Spleen (tissue), 11 donors: ENCODE results near the gene SORCS2. TPM values are rescaled to one million over a fixed set of nuclear protein-coding genes. Genes with fewer than 3 reads are reported as not detected.

Experiments used
- DNase-seq: peaks from one replicate; pipeline ENCODE4 v3.0.0-alpha.2; 2020
- H3K27ac ChIP-seq, 8 donors: fragments of 200-600 bp; sonication (generic) in 7 of 8; 1 replicate in 4 of 8; 2 replicates in 4 of 8; pipeline versions ENCODE4 v1.5.0 to v1.8.0; 2016 to 2021; ENCODE audit warnings: inconsistent platforms in 4 of 8, mild to moderate bottlenecking in 4 of 8, moderate library complexity in 1 of 8
- H3K27me3 ChIP-seq, 7 donors: fragments of 200-600 bp; sonication (generic) in 6 of 7; replicated peaks in 1 of 7; 1 replicate in 4 of 7; 2 replicates in 3 of 7; pipeline versions ENCODE4 v1.5.0 to v1.8.0; 2016 to 2021; ENCODE audit warnings: inconsistent platforms in 3 of 7, mild to moderate bottlenecking in 1 of 7
- H3K36me3 ChIP-seq, 6 donors: fragments of 200-600 bp; sonication (generic) in 5 of 6; 1 replicate in 4 of 6; 2 replicates in 2 of 6; pipeline versions ENCODE4 v1.5.0 to v1.8.0; 2016 to 2021; ENCODE audit warnings: inconsistent platforms in 2 of 6
- H3K4me1 ChIP-seq, 6 donors: fragments of 200-600 bp; sonication (generic) in 5 of 6; 1 replicate in 3 of 6; 2 replicates in 3 of 6; pipeline versions ENCODE4 v1.5.0 to v1.8.0; 2016 to 2021; ENCODE audit warnings: inconsistent platforms in 3 of 6
- H3K4me3 ChIP-seq, 8 donors: fragments of 200-600 bp; sonication (generic) in 7 of 8; 1 replicate in 4 of 8; 2 replicates in 4 of 8; pipeline versions ENCODE4 v1.5.0 to v1.8.0; 2016 to 2021; ENCODE audit warnings: inconsistent platforms in 4 of 8, mild to moderate bottlenecking in 4 of 8, moderate library complexity in 2 of 8
- H3K9me3 ChIP-seq, 8 donors: fragments of 200-600 bp; sonication (generic) in 7 of 8; 1 replicate in 4 of 8; 2 replicates in 4 of 8; pipeline versions ENCODE4 v1.5.0 to v1.8.0; 2016 to 2021; ENCODE audit warnings: inconsistent platforms in 4 of 8
- POLR2A ChIP-seq, 3 donors: fragments of 450-650 bp; IDR thresholded peaks; one replicate each; pipeline ENCODE4 v1.5.1; 2017; ENCODE audit warnings: antibody characterized with exemption in 3 of 3, mild to moderate bottlenecking in 1 of 3
- POLR2AphosphoS5 ChIP-seq, 3 donors: sonication (generic); formaldehyde crosslinking; IDR thresholded peaks; one replicate each; pipeline ENCODE4 v1.5.1; 2017; ENCODE audit warnings: antibody characterized with exemption in 3 of 3
- whole genome bisulfite sequencing, 5 donors: extraction: QIAGEN DNeasy Blood & Tissue Kit in 3 of 5; methylation state at CpG; one replicate each; pipeline versions ENCODE4 v1.1.5 to v1.1.7; 2013 to 2018; 5-methylcytosine and 5-hydroxymethylcytosine counted together
- intact Hi-C: fragments of 100-400 bp; cut with DNase I; formaldehyde crosslinking; loops from one replicate; pipeline ENCODE4 v1.15.0; 2023; ENCODE audit warnings: low total_unique reads
- polyA plus RNA-seq, 3 donors: library from polyadenylated mRNA; stranded (reverse); fragments of 200-250 nt; gene quantifications; one replicate each; pipeline ENCODE4 v1.2.1, GENCODE V29; 2013
- total RNA-seq, 7 donors: library from RNA; depleted of rRNA in 3 of 7; stranded (reverse); fragments of >200 nt in 3 of 7; fragmentation: NEBNext Ultra II Directional in 4 of 7; extraction: Animal tissue kit (Norgen Biotek cat#: 25700) in 4 of 7; gene quantifications; one replicate each; pipeline versions ENCODE4 v1.1.0 to v1.2.1, GENCODE V29; 2016 to 2021
- TF ChIP-seq, protein P1 (sequence below), 11 experiments: fragments of 200-600 bp in 7 of 11; fragments of 450-650 bp in 4 of 11; sonication (generic) in 4 of 11; IDR thresholded peaks in 8 of 11; conservative IDR thresholded peaks in 3 of 11; 1 replicate in 7 of 11; 2 replicates in 4 of 11; pipeline versions ENCODE4 v1.4.0 to v1.8.0; 2016 to 2021; ENCODE audit warnings: antibody characterized with exemption in 11 of 11, inconsistent platforms in 4 of 11, mild to moderate bottlenecking in 1 of 11
- donor health status: healthy with polysubstance abuse.
- donor health status: DM: no; HTN: no; CAD: no; lungs with moderate emphysema.
- donor health status: DM: no; HTN: no; CAD: no.
- donor health status: Bipolar disorder and iron deficiency.
- donor health status: healthy.
- donor health status: DM: no; HTN: no; CAD: no.
- donor health status: DM: yes; HTN: yes; CAD: no.

Gene SORCS2
- total and polyA plus RNA-seq, 10 donors = 0.33 to 1.6 (median 0.60) TPM

DNA sequence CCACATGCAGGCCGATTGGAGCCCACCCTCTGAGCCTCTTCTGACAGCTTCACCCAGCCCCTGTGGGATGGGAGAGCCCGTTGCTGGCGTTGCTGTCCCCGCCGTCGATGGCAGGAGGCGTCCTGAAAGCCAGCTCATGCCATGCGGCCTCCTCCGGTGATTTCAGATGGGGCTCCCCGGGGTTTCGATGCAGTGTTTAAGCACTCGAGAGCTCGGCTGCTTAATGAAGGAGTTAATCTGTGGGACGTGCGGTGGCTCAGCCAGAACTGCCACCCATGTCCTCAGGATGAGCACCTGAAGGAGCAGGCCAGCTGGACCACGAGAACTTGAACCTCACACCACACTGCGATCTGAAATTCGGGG is 95.6 kb downstream of the SORCS2 start:
- Histone ChIP-seq H3K27ac (no peak overlapping the region), H3K4me3 (no peak overlapping the region), H3K36me3 (no peaks in the 10 kb centered on the region), H3K4me1 (no peaks in the 10 kb centered on the region), H3K27me3 (peaks cover 0 to 77% (median 10%) of the 10 kb centered on the region in 7 donors), H3K9me3 (no peaks in the 10 kb centered on the region)
- no peak for DNase-seq
- TF ChIP-seq POLR2A (IDR thresholded peaks at IDR 0.05) (no peak), POLR2AphosphoS5 (IDR thresholded peaks at IDR 0.05) (no peak)
- TF ChIP-seq, protein P1, sequence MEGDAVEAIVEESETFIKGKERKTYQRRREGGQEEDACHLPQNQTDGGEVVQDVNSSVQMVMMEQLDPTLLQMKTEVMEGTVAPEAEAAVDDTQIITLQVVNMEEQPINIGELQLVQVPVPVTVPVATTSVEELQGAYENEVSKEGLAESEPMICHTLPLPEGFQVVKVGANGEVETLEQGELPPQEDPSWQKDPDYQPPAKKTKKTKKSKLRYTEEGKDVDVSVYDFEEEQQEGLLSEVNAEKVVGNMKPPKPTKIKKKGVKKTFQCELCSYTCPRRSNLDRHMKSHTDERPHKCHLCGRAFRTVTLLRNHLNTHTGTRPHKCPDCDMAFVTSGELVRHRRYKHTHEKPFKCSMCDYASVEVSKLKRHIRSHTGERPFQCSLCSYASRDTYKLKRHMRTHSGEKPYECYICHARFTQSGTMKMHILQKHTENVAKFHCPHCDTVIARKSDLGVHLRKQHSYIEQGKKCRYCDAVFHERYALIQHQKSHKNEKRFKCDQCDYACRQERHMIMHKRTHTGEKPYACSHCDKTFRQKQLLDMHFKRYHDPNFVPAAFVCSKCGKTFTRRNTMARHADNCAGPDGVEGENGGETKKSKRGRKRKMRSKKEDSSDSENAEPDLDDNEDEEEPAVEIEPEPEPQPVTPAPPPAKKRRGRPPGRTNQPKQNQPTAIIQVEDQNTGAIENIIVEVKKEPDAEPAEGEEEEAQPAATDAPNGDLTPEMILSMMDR (IDR thresholded peaks at IDR 0.05 in 8 of 11, conservative IDR thresholded peaks at IDR 0.05 in 3 of 11) = no peak
- intact Hi-C loops = no loop called here
- WGBS, 5 donors = 60 to 79% (median 65%) methylated on average over 12 to 18 of the region's 18 CpGs

- Histone ChIP-seq H3K27ac (no peak overlapping the region), H3K9me3 (no peaks in the 10 kb centered on the region), H3K4me3 (no peak overlapping the region), H3K36me3 (no peaks in the 10 kb centered on the region), H3K27me3 (peaks cover 0 to 84% (median 10%) of the 10 kb centered on the region in 7 donors), H3K4me1 (no peaks in the 10 kb centered on the region)
- no peak for TF ChIP-seq POLR2AphosphoS5 (IDR thresholded peaks at IDR 0.05)
- no peak for TF ChIP-seq POLR2A (IDR thresholded peaks at IDR 0.05)
- TF ChIP-seq, protein P1 (IDR thresholded peaks at IDR 0.05 in 8 of 11, conservative IDR thresholded peaks at IDR 0.05 in 3 of 11) = no peak
- 74 to 91% (median 81%) methylated on average over 1 to 2 of the region's 2 CpGs for WGBS, 5 donors
- no peak for DNase-seq
- intact Hi-C loops = no loop called here
Observed at GRCh38 chr4:7288751-7289523, 96.6 kb downstream of the SORCS2 start.

DNA sequence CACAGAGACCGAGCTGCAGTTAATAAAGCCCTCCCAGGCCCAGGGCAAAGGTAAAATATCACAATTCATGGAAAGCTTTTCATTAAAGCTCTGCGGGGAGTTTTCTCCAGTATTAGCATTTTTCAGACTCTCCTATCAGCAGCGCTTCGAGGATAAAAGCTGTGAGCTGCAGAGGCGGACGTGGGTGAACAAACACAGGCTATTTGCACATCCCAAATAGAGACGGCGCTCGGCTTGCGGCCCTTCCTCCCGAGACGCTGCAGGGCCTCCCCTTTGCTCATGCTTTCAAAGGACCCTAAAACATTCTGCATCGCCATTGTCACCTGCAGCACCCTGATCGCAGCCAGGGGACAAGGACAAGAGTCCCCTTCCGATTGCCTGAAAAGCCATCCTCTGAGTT is 97.3 kb downstream of the SORCS2 start:
- no peak overlapping the region for H3K27ac ChIP-seq
- peaks cover 0 to 83% (median 10%) of the 10 kb centered on the region in 7 donors for H3K27me3 ChIP-seq
- intact Hi-C loops = no loop called here
- H3K9me3 ChIP-seq = no peaks in the 10 kb centered on the region
- no peak for DNase-seq
- no peak overlapping the region for H3K4me3 ChIP-seq
- WGBS, 5 donors = 72 to 84% (median 75%) methylated on average over 13 to 15 of the region's 15 CpGs
- TF ChIP-seq POLR2A (IDR thresholded peaks at IDR 0.05) (no peak), POLR2AphosphoS5 (IDR thresholded peaks at IDR 0.05) (no peak)
- TF ChIP-seq, protein P1 (IDR thresholded peaks at IDR 0.05 in 8 of 11, conservative IDR thresholded peaks at IDR 0.05 in 3 of 11) = no peak
- H3K36me3 ChIP-seq = no peaks in the 10 kb centered on the region
- no peaks in the 10 kb centered on the region for H3K4me1 ChIP-seq

GRCh38 chr4:7291372-7292114 is 99.2 kb downstream of the SORCS2 start:
- intact Hi-C loops = no loop called here
- TF ChIP-seq POLR2A (IDR thresholded peaks at IDR 0.05) (no peak), POLR2AphosphoS5 (IDR thresholded peaks at IDR 0.05) (no peak)
- TF ChIP-seq, protein P1 (IDR thresholded peaks at IDR 0.05 in 8 of 11, conservative IDR thresholded peaks at IDR 0.05 in 3 of 11) = no peak
- peaks cover 0 to 78% (median 4%) of the 10 kb centered on the region in 7 donors for H3K27me3 ChIP-seq
- no peak overlapping the region for H3K27ac ChIP-seq
- no peaks in the 10 kb centered on the region for H3K4me1 ChIP-seq
- no peaks in the 10 kb centered on the region for H3K36me3 ChIP-seq
- H3K4me3 ChIP-seq = no peak overlapping the region
- no peak for DNase-seq
- H3K9me3 ChIP-seq = no peaks in the 10 kb centered on the region
- WGBS, 5 donors = 63 to 79% (median 68%) methylated on average over 10 to 19 of the region's 19 CpGs
